ENCODE results near the gene GOT2.
"Not testable (repeated sequence)": the region's sequence is repeated elsewhere in the genome, so short reads cannot be mapped to it uniquely, and the experiment has no call there.

GOT2 gene

GRCh38 chr16:58733671-58734458 lies at the start of gene GOT2:
Gene GOT2, minus strand, starts transcription at chr16:58734316. Its CDS starts 88 bp downstream, at chr16:58734228.
- peak within 1 kb of the TSS; percentile 85 for H3K4me3 ChIP-seq (ENCODE audit: control insufficient read depth, low read depth, low read length)
- TF ChIP-seq CTCF (conservative IDR thresholded peaks at IDR 0.05; ENCODE audit: control insufficient read depth, insufficient read depth, low read depth, low read length), result peak; percentile 58
- DNase-seq (ENCODE audit: low read depth), result peak; percentile 79

- DNase-seq (ENCODE audit: low read depth); H3K4me3 ChIP-seq (ENCODE audit: control insufficient read depth, low read depth, low read length): not testable (repeated sequence)
These were observed 45.2 kb upstream of the GOT2 start for GRCh38 chr16:58779291-58779690.

GRCh38 chr16:58773870-58774269 lies 39.8 kb upstream of the GOT2 start:
- no peak for TF ChIP-seq CTCF (conservative IDR thresholded peaks at IDR 0.05; ENCODE audit: control insufficient read depth, insufficient read depth, low read depth, low read length)
- H3K4me3 ChIP-seq (ENCODE audit: control insufficient read depth, low read depth, low read length), result no peak overlapping the region
- no peak for DNase-seq (ENCODE audit: low read depth)

DNA sequence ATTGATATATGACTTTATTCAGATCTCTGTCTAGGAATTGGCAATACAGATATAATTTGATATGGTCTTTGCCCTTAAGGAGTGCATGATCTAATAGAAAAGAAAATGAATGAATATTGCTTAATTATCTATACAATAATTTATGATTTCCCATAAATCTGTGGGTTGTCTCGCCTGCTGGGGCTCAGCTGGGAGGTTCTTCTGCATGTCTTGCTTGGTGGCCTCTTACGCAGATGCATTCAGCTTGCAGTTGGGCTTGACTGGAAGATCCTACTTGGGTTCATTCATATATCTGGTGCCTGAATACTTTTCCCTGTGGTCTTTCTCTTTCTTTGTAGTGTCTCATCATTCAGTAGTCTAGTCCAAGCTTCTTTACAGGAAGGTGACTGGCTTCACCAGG lies 34.0 kb upstream of the GOT2 start:
- H3K4me3 ChIP-seq (ENCODE audit: control insufficient read depth, low read depth, low read length), result no peak overlapping the region
- DNase-seq (ENCODE audit: low read depth), result no peak

GRCh38 chr16:58767581-58767980 lies 33.5 kb upstream of the GOT2 start:
- H3K4me3 ChIP-seq (ENCODE audit: control insufficient read depth, low read depth, low read length), result no peak overlapping the region
- no peak for DNase-seq (ENCODE audit: low read depth)
- TF ChIP-seq CTCF (conservative IDR thresholded peaks at IDR 0.05; ENCODE audit: control insufficient read depth, insufficient read depth, low read depth, low read length), result no peak

More for the DNA sequence above, 34.0 kb upstream of the GOT2 start:
- TF ChIP-seq CTCF (conservative IDR thresholded peaks at IDR 0.05; ENCODE audit: control insufficient read depth, insufficient read depth, low read depth, low read length), result no peak

DNA sequence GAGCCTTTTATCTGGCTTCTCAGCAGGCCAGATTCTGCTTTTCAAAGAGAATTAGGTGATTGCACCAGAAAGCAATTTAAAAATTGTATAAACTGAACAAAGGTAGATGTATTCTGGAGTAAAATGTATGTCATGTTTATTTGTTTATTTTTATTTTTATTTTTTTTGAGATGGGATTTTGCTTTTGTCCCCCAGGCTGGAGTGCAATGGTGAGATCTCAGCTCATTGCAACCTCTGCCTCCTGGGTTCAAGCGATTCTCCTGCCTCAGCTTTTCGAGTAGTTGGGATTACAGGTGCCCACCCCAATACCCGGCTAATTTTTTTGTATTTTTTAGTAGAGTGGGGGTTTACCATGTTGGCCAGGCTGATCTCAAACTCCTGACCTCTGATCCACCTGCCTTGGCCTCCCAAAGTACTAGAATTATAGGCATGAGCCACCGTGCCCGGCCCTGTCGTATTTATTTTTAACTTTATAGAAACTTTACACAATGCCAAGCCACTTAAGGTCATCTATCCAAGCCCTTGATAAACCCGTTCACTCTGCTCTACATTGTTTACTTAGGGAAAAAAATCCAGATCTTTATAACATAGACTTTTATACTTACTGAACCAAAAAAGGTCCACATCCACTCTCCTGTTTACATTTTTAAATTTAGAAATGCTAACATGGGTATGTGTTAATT lies 22.7 kb upstream of the GOT2 start:
- no peak overlapping the region for H3K4me3 ChIP-seq (ENCODE audit: control insufficient read depth, low read depth, low read length)
- no peak for TF ChIP-seq CTCF (conservative IDR thresholded peaks at IDR 0.05; ENCODE audit: control insufficient read depth, insufficient read depth, low read depth, low read length)
- DNase-seq (ENCODE audit: low read depth), result no peak

DNA sequence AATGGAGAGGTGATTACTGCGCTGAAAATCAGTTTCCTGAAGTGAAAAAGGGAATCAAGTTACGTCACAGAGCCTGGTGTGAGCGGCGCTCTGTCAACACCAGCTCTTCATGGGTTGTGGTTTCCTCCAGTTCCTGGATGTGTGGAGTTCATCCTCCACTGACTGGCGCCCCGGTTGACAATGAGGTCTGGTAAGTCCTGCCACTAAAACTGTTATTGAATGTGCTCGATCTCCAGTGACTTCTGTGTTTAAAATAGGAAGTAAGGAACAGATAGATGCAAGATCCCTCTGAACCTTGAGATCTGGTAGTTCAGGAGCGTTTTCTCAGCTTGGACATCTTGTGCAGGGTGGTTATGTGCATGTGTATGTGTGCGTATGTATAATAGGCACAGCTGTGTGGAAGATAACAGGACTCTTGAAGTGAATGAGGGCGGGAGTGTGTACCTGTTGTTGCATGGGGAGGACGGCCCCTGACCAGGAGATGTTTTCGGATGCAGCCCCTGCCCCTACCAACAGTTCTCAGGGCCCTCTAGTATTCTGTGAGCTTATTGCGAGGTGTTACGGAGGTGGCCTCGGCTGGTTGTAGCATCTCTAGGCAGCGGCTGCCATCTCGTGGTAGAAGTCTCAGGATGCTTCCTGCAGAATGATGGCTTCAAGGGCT lies 22.0 kb upstream of the GOT2 start:
- no peak overlapping the region for H3K4me3 ChIP-seq (ENCODE audit: control insufficient read depth, low read depth, low read length)
- TF ChIP-seq CTCF (conservative IDR thresholded peaks at IDR 0.05; ENCODE audit: control insufficient read depth, insufficient read depth, low read depth, low read length), result peak; percentile 75
- peak; percentile 67 for DNase-seq (ENCODE audit: low read depth)

All from fibroblast of mammary gland (primary cell).